GM13976 (cell line): ENCODE data around the gene TLX2.
"Not testable (repeated sequence)": the region's sequence is repeated elsewhere in the genome, so short reads cannot be mapped to it uniquely, and the experiment has no call there.

ENCODE experiments used
- DNase-seq: peaks from one replicate; pipeline ENCODE4 v3.0.0; 2012; ENCODE audit warnings: low spot score
- CTCF ChIP-seq: IDR thresholded peaks from 2 replicates; pipeline ENCODE4 v1.5.1; 2012; ENCODE audit warnings: borderline replicate concordance, mild to moderate bottlenecking; ENCODE audit not compliant: insufficient read depth; ENCODE audit errors: extremely low read depth, missing control alignments, control extremely low read depth
- in situ Hi-C: fragments of 300-500 bp; cut with MboI; formaldehyde crosslinking; loops from one replicate; pipeline ENCODE4 v1.12.0; 2022; ENCODE audit warnings: low sequenced_read_pairs, mixed read lengths, inconsistent platforms; ENCODE audit not compliant: unreplicated experiment

The TLX2 gene

DNA sequence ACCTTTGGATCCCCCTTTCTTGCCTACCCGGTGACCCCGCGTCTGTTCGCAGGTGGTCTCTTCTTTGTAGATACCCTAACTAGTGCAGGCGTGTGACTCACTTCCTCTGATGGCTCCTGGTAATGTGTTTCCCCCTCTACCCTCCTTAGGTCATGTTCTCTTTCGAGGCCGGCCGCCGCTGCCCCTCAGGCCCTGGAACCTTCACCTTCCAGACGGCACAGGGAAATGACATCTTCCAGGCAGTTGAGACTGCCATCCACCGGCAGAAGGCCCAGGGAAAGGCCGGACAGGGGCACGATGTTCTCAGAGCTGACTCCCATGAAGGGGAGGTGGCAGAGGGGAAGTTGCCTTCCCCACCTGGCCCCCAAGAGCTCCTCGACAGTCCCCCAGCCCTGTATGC is 41.9 kb downstream of the TLX2 start:
- TF ChIP-seq CTCF = no peak
- DNase-seq = no peak
- in situ Hi-C loops = no loop called here

GRCh38 chr2:74556831-74557370 is 42.7 kb downstream of the TLX2 start:
- TF ChIP-seq CTCF = no peak
- in situ Hi-C loops = no loop called here
- DNase-seq = no peak

- no peak for TF ChIP-seq CTCF
- DNase-seq = no peak
Measured at GRCh38 chr2:74558284-74559230, 44.3 kb downstream of the TLX2 start.

GRCh38 chr2:74559912-74560311 is 45.7 kb downstream of the TLX2 start:
- TF ChIP-seq CTCF = no peak
- in situ Hi-C loops = no loop called here
- DNase-seq = no peak

More at GRCh38 chr2:74558284-74559230, 44.3 kb downstream of the TLX2 start:
- in situ Hi-C loops = no loop called here

- TF ChIP-seq CTCF = no peak
- in situ Hi-C loops = no loop called here
- DNase-seq = no peak
Measured at GRCh38 chr2:74560591-74560990, 46.3 kb downstream of the TLX2 start.

- DNase-seq, in situ Hi-C loops: not testable (repeated sequence)
Measured at GRCh38 chr2:74561022-74561421, 46.8 kb downstream of the TLX2 start.

GRCh38 chr2:74562126-74562775 is 48.0 kb downstream of the TLX2 start:
- DNase-seq = no peak
- in situ Hi-C loops = no loop called here
- TF ChIP-seq CTCF = no peak
